K562 (cell line): Measurements from ENCODE around the gene NCKAP1. TPM values are rescaled to one million over a fixed set of nuclear protein-coding genes. Genes with fewer than 3 reads are reported as not detected.

Experiments
- ARNT ChIP-seq, 2 experiments: fragments of 450-650 bp; IDR thresholded peaks; 2 replicates each; pipeline ENCODE4 v1.6.1; 2016; ENCODE audit warnings: mild to moderate bottlenecking in 1 of 2
- CHCHD3 ChIP-seq: fragments of 250-450 bp; sonication (Bioruptor Pico); IDR thresholded peaks from 2 replicates; pipeline ENCODE4 v2.1.2; 2022; ENCODE audit warnings: mild to moderate bottlenecking
- polyA plus RNA-seq, 8 experiments: library from polyadenylated mRNA; depleted of rRNA in 4 of 8; stranded (reverse) in 5 of 8; unstranded in 3 of 8; fragments of >200 nt; fragmentation: Nextera tagmentation in 2 of 8; fragmentation: Illumina TruSeq in 1 of 8; extraction: Ambion mirVana in 2 of 8; extraction: Trizol in 1 of 8; gene quantifications; 2 replicates each; pipeline versions ENCODE4 v1.2.1 to v1.2.3, GENCODE V29; 2011 to 2014; ENCODE audit warnings: inconsistent platforms in 1 of 8, missing spikeins in 1 of 8
- total RNA-seq, 7 experiments: library from RNA; depleted of rRNA in 6 of 7; stranded (reverse); fragments of >200 nt in 6 of 7; fragmentation: Illumina TruSeq in 2 of 7; extraction: Trizol in 2 of 7; gene quantifications; 2 replicates each; pipeline versions ENCODE4 v1.2.1 to v1.2.3, GENCODE V29; 2011 to 2021; ENCODE audit warnings: low replicate concordance in 1 of 7
- TF ChIP-seq, protein P1 (sequence below): IDR thresholded peaks from 2 replicates; pipeline ENCODE4 v1.6.1; 2011; ENCODE audit not compliant: insufficient read length; ENCODE audit errors: extremely low read depth
- TF ChIP-seq, protein P2 (sequence below): fragments of 450-650 bp; formaldehyde crosslinking; IDR thresholded peaks from 2 replicates; pipeline ENCODE4 v1.4.0; 2020; ENCODE audit warnings: mild to moderate bottlenecking
- TF ChIP-seq, protein P3 (sequence below): fragments of 450-650 bp; IDR thresholded peaks from 2 replicates; pipeline ENCODE4 v1.6.1; 2016; ENCODE audit warnings: missing biosample characterization, missing genetic modification characterization
- TF ChIP-seq, protein P4 (sequence below), 2 experiments: fragments of 450-650 bp; formaldehyde crosslinking in 1 of 2; IDR thresholded peaks; 2 replicates each; pipeline versions ENCODE4 v1.4.0 to v1.6.1; 2014 to 2020; ENCODE audit warnings: mild to moderate bottlenecking in 2 of 2, borderline replicate concordance in 1 of 2, low read depth in 1 of 2

Gene NCKAP1
- total and polyA plus RNA-seq, 9 of the 15 experiments (the other 6 are each of a cell fraction or from before 2014, with no cell fraction given), result 34.0 to 153 (median 88.7) TPM

DNA sequence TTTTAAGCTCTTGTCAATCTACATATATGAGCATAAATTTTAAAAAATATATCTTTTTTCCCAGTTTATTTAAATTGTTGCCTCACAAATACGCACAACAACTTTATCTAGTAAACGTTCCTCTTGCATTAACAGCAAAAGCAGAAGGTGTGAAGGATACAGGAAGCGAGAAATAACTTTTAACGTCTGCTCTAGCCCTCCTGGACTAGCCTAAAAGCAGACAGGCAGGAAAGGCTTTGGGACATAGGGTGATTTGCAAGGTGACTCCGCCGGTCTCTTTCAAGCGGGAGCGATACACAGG is 39.9 kb upstream of the NCKAP1 start (continued):
- TF ChIP-seq, protein P1, sequence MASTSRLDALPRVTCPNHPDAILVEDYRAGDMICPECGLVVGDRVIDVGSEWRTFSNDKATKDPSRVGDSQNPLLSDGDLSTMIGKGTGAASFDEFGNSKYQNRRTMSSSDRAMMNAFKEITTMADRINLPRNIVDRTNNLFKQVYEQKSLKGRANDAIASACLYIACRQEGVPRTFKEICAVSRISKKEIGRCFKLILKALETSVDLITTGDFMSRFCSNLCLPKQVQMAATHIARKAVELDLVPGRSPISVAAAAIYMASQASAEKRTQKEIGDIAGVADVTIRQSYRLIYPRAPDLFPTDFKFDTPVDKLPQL, result no peak
- TF ChIP-seq, protein P2, sequence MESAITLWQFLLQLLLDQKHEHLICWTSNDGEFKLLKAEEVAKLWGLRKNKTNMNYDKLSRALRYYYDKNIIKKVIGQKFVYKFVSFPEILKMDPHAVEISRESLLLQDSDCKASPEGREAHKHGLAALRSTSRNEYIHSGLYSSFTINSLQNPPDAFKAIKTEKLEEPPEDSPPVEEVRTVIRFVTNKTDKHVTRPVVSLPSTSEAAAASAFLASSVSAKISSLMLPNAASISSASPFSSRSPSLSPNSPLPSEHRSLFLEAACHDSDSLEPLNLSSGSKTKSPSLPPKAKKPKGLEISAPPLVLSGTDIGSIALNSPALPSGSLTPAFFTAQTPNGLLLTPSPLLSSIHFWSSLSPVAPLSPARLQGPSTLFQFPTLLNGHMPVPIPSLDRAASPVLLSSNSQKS, result no peak
- 0 out of 4 replicates have a peak, but pooled peaks of 1 of the 2 experiments have one; percentile 18 for TF ChIP-seq ARNT (IDR thresholded peaks at IDR 0.05)
- TF ChIP-seq, protein P3, sequence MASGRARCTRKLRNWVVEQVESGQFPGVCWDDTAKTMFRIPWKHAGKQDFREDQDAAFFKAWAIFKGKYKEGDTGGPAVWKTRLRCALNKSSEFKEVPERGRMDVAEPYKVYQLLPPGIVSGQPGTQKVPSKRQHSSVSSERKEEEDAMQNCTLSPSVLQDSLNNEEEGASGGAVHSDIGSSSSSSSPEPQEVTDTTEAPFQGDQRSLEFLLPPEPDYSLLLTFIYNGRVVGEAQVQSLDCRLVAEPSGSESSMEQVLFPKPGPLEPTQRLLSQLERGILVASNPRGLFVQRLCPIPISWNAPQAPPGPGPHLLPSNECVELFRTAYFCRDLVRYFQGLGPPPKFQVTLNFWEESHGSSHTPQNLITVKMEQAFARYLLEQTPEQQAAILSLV (tag), result no peak
- no peak for TF ChIP-seq CHCHD3
- TF ChIP-seq, protein P4, sequence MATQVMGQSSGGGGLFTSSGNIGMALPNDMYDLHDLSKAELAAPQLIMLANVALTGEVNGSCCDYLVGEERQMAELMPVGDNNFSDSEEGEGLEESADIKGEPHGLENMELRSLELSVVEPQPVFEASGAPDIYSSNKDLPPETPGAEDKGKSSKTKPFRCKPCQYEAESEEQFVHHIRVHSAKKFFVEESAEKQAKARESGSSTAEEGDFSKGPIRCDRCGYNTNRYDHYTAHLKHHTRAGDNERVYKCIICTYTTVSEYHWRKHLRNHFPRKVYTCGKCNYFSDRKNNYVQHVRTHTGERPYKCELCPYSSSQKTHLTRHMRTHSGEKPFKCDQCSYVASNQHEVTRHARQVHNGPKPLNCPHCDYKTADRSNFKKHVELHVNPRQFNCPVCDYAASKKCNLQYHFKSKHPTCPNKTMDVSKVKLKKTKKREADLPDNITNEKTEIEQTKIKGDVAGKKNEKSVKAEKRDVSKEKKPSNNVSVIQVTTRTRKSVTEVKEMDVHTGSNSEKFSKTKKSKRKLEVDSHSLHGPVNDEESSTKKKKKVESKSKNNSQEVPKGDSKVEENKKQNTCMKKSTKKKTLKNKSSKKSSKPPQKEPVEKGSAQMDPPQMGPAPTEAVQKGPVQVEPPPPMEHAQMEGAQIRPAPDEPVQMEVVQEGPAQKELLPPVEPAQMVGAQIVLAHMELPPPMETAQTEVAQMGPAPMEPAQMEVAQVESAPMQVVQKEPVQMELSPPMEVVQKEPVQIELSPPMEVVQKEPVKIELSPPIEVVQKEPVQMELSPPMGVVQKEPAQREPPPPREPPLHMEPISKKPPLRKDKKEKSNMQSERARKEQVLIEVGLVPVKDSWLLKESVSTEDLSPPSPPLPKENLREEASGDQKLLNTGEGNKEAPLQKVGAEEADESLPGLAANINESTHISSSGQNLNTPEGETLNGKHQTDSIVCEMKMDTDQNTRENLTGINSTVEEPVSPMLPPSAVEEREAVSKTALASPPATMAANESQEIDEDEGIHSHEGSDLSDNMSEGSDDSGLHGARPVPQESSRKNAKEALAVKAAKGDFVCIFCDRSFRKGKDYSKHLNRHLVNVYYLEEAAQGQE (IDR thresholded peaks at IDR 0.05; ENCODE audit: borderline replicate concordance), result no peak
- TF ChIP-seq, protein P4 (CRISPR knock-in tag; IDR thresholded peaks at IDR 0.05; ENCODE audit: low read depth), result no peak
- TF ChIP-seq, all 486 proteins: peak for 9
